Activated CD4-positive, alpha-beta T cell treated with anti-CD3 and anti-CD28 coated beads, Interleukin-2, amount 50 U/mL, for 48 hours (primary cell): ENCODE data around the gene PIEZO1.
A peak's percentile ranks its signal among the peaks of the same experiment; 100 is the strongest.
"Not testable (repeated sequence)": the region's sequence is repeated elsewhere in the genome, so short reads cannot be mapped to it uniquely, and the experiment has no call there.

Experiments
- DNase-seq, 2 experiments: peaks; one replicate each; pipeline ENCODE4 v3.0.0-alpha.2; 2020

The PIEZO1 gene

GRCh38 chr16:88781140-88782077 lies 3.6 kb downstream of the PIEZO1 start:
- peak; percentile 71 to 77 for DNase-seq

DNA sequence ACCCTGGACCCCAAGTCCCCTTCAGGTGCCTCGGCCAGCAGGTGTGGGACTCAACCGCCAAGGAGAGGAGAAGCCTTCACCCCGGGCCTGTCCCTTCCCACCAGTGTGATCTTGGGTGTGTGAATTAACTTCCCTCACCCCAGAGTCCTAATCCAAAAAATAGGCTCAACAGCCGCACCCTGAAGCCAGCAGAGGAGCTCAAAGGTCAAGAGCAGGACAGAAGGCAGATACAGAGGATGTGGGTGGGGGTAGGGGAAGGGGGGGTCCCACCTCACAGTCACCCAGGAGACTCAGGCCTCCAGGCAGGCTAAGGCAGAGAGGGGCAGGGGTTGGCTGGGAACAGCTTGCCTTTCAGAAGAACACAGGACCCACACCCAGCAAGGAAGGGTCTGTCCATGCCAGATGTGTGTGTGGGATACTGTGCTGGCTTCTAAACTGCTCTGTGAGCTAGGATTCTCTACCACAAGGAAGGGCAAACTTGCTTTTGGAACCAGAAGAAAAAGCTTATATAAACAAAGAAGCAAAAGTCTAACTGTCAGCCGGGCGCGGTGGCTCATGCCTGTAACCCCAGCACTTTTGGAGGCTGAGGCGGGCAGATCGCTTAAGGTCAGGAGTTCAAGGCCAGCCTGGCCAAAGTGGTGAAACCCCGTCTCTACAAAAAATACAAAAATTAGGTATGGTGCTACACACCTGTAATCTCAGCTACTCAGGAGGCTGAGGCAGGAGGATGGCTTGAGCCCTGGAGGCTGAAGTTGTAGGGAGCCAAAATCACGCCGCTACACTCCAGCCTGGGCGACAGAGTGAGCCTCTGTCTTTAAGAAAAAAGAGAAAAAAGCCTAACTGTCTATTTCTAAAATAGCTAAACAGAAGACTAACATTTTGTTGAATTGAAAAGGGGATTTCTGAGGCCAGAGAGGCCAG lies 4.6 kb downstream of the PIEZO1 start:
- no peak for DNase-seq

GRCh38 chr16:88779406-88780141 lies 5.4 kb downstream of the PIEZO1 start:
- no peak for DNase-seq

- DNase-seq: no peak
Measured at GRCh38 chr16:88778541-88779065, 6.4 kb downstream of the PIEZO1 start.

- DNase-seq: no peak
Measured at GRCh38 chr16:88778271-88778525, 6.8 kb downstream of the PIEZO1 start.

DNA sequence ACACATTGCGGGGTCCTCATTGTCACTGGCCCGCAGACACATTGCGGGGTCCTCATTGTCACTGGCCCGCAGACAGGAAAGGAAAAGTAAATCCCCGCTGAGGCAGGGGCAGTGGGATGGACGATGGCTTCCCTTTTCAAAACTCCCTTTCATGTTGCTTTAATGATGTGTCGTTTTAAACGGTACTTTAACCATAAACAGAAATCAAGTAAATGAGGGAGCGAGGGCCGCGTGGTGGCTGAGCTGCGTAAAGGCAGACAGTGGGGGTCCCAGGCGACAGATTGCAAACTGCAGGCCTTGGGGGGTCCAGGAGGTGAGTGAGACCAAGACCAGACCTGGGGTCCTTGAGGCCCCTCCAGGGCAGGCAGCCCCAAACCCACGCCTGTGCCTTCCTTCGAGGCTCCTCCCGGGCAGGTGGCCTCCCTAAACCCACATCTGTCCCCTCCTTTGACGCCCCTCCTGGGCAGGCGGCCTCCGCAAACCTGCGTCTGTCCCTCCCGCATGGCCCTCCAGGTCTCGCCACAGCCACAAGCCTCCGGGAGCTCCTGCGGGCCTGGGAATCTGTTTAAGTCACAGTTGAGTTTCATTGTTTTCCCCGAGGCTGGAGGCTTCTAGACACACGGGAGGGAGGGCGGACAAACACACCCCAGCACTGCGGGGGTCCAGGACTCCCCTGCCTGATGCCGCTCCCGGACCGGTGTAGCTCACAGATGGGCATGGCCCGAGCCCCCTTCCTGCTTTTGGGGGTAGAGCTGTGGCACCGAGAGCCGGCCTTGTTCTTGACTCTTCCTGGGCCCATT lies 7.3 kb downstream of the PIEZO1 start:
- no peak for DNase-seq

GRCh38 chr16:88775825-88776224 lies 9.2 kb downstream of the PIEZO1 start:
- DNase-seq: no peak

DNA sequence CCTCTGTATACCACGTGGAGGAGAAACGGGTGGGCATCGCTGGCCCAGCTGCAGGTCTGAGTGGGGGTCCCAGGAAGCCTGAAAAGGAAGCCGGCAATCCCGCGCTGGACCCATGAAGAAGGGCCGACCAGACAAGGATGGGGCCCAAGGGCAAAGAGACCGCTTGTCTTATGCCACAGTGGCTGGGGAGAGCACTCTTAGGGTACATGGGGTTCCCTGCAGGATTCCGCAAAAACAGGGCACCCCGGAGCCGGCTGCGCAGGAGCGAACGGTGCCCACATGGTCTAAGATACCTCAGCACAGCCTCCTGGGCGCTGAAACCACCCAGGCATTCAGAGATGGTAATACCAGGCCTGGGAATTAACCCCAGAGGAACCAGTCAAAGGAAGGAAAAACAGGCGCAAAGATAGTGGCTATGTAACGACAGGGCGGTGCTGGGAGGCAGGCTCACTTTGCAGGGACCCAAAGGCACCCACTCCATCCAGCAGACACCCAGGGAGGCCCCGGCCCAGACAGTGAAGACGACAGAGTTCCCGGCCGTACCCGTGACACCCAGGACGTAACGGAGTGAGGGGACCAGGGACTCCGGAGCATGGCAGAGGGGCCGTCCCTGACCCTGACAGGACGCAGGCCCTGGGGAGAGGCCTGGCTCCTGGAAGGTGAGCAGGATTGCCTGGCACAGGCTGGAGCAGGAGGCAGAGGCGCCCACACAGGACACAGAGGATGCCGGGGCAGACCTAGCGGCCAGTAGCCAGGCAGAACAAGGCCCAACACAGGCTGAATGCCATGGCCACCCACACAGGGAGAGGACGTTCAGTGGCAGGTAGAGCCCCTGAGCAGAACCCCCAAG lies 10.3 kb downstream of the PIEZO1 start:
- DNase-seq: no peak

DNA sequence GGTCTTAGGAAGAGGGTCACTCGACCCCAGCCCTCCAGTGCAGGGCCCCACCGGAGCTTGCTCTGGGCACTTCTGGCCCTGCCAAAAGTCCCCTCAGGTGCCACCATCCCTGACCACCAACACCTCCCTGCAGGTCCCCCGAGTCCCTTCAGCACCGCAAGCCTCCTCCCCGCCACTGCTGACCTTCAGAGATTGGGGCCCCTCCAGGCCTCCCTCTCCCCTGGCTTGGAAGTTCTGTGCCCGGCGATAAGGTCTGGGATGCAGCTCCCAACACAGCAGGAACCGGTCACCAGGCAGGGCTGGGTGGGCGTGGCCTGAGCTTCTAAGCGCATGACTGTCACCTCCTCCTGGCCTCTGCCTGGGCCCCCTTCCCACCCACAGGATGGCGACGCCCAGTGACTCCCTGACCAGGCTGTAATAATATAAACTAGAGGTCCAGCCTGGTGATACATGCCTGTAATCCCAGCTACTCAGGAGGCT lies 11.2 kb downstream of the PIEZO1 start:
- no peak for DNase-seq

DNA sequence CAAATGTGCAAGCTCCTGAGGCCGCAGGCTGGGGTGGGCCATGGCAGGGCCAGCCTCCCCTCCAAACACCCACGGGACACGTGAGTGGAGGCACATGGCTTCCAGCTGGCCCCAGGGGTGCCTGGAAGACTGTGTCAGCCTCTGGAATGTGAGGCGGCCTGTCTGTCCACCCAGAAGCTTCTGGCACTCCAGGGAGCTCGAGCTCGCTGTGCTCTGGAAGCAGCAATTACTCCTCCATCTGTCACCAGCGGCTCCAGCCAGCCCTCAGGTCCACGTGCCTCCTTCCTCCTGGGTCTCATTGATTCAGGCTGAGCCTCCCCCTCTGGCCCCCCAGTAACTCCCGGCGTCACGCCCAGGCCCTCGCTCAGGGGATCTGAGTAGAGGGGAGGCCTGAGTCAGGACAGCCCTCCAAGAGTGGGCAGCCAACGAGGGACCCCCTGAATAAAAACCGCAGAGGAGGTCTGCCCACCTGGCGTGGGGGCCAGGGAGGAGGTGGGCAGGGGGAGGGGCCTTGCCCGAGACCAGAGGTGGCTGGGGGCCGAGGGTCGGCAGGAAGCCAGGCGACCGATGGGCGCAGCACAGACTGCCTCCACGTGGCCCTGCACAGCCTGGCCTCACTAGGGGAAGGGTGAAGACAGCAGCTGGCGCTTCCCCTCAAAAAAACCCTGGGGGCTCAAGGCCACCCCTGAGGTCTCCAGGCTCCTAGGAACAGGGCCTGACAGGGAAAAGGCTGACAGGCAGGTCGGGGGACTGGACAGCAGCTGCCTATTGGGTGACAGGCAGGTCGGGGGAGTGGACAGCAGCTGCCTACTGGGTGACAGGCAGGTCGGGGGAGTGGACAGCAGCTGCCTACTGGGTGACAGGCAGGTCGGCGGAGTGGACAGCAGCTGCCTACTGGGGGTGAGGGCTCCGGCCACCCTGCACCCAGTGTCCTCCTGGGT lies 11.9 kb downstream of the PIEZO1 start:
- DNase-seq: no peak

GRCh38 chr16:88771781-88772180 lies 13.2 kb downstream of the PIEZO1 start:
- DNase-seq: not testable (repeated sequence)

- DNase-seq: no peak
Measured at GRCh38 chr16:88771294-88771772, 13.7 kb downstream of the PIEZO1 start.

DNA sequence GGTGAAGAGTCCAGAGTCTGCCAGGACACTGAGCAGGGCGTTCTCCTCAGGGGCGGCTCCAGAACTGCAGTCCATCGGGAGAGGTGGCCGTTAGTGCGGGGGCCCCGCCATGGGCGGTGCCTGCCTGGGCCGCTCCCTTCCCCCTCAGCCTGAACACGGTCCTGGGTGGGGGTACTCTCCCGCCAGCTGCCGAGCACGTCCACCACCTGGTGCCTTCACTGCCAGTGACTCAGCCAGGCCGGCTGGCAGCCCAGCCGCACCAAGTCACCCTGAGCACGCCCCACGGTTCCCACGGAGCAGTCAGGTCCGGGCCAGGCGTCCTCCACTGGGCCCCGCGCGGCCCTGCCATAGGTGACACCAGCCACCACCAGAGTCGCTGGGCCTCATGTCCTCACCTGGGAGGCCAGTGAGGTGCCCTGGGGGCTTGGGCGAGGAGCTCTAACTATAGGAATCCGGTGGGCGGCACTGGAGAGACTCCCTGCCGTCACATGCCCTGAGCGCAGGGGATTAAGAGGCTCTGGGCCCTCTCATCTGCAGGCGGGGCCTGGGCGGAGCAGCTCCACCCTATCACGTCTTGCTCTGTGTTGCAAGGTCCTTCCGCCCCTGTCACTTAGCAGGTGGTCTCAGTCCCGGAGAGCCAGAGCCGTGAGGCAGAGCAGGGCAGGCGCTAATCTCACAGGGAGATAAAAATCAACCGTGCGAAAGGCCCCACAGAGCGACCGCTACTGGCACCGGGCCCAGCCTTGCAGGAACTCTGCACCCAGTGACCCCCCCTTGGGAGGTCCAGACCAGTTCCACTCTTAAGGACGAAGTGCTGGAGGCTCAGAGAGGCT lies 14.3 kb downstream of the PIEZO1 start:
- no peak for DNase-seq

- DNase-seq: peak; percentile 28 to 41
Measured at GRCh38 chr16:88769617-88770460, 15.2 kb downstream of the PIEZO1 start.

GRCh38 chr16:88768071-88768783 lies 16.8 kb downstream of the PIEZO1 start:
- DNase-seq: no peak

- DNase-seq: no peak
Measured at GRCh38 chr16:88767546-88768070, 17.4 kb downstream of the PIEZO1 start.

- no peak for DNase-seq
Measured at GRCh38 chr16:88766975-88767374, 18.0 kb downstream of the PIEZO1 start.
